HepG2 (cell line): ENCODE data around the gene SEPTIN5. TPM values are rescaled to one million over a fixed set of nuclear protein-coding genes. Genes with fewer than 3 reads are reported as not detected.

Experiments used
- ATAC-seq: fragments of 200-7000 bp; cut with Tn5 transposase; 3 replicates; pipeline ENCODE4 v1.9.1; 2020; ENCODE audit warnings: mild to moderate bottlenecking, moderate library complexity
- BruUV-seq: library from RNA; stranded (reverse); fragments of 400-500 nt; replicated peaks from 2 replicates; lab custom pipeline; 2021; lab: Mats Ljungman, UMichigan
- CTCF ChIA-PET: fragments of 300-600 bp; formaldehyde crosslinking; extraction: SDS; loops from one replicate; lab custom pipeline; 2021; ENCODE audit warnings: low total read pairs, inconsistent platforms, low intra/inter-chr PET ratio; lab: Yijun Ruan, JAX
- POLR2A ChIA-PET: fragments of 350-600 bp; sonication (Branson Sonifier 250); formaldehyde crosslinking; loops from one replicate; lab custom pipeline; 2020; ENCODE audit warnings: antibody characterized with exemption, inconsistent platforms; lab: Yijun Ruan, JAX
- DNase-seq: peaks from one replicate; pipeline ENCODE4 v3.0.0-alpha.2; 2015; ENCODE audit warnings: low spot score
- FAIRE-seq: peaks from 3 replicates; lab custom pipeline; 2011; peaks lifted over from hg19 to GRCh38; lab: Jason Lieb, UNC
- H2AFZ ChIP-seq: one replicate; pipeline ENCODE4 v1.6.1; 2011; ENCODE audit warnings: low read length, inconsistent platforms
- H3K27ac ChIP-seq: fragments of 300-600 bp; 3 replicates; pipeline ENCODE4 v1.8.0; 2011; ENCODE audit warnings: mixed run types, mild to moderate bottlenecking, mixed read lengths, low read length, inconsistent platforms; ENCODE audit not compliant: insufficient read depth; ENCODE audit errors: extremely low read length
- H3K27me3 ChIP-seq, 2 experiments: fragments of 200-600 bp in 1 of 2; 2 replicates in 1 of 2; 3 replicates in 1 of 2; pipeline versions ENCODE4 v1.6.0 to v1.8.0; 2011; ENCODE audit warnings: low read length in 2 of 2, mild to moderate bottlenecking in 2 of 2, moderate library complexity in 2 of 2, inconsistent platforms in 1 of 2; ENCODE audit not compliant: insufficient read depth in 2 of 2, control insufficient read depth in 1 of 2
- H3K36me3 ChIP-seq, 2 experiments: fragments of 200-600 bp in 1 of 2; replicated peaks in 1 of 2; 2 replicates in 1 of 2; 3 replicates in 1 of 2; pipeline versions ENCODE4 v1.5.1 to v1.8.0; 2011; ENCODE audit warnings: low read length in 2 of 2, inconsistent platforms in 1 of 2; ENCODE audit not compliant: insufficient read depth in 2 of 2, control insufficient read depth in 1 of 2
- H3K4me1 ChIP-seq: 2 replicates; pipeline ENCODE4 v1.5.1; 2012; ENCODE audit warnings: low read length, inconsistent platforms; ENCODE audit not compliant: insufficient read depth
- H3K4me2 ChIP-seq: 2 replicates; pipeline ENCODE4 v1.6.0; 2011; ENCODE audit warnings: low read depth, low read length, inconsistent platforms
- H3K4me3 ChIP-seq, 3 experiments: fragments of 200-600 bp in 1 of 3; sonication (generic), shearing (Covaris generic) in 1 of 3; replicated peaks in 1 of 3; 2 replicates each; pipeline ENCODE4 v1.5.1; 2011 to 2016; ENCODE audit warnings: low read length in 3 of 3, inconsistent platforms in 2 of 3, low read depth in 2 of 3, mild to moderate bottlenecking in 2 of 3, control low read depth in 1 of 3, mixed read lengths in 1 of 3; ENCODE audit not compliant: insufficient read depth in 1 of 3
- H3K79me2 ChIP-seq: one replicate; pipeline ENCODE4 v1.6.1; 2011; ENCODE audit warnings: low read length, inconsistent platforms; ENCODE audit not compliant: insufficient read depth
- H3K9ac ChIP-seq: 2 replicates; pipeline ENCODE4 v1.6.0; 2011; ENCODE audit warnings: mild to moderate bottlenecking, low read depth, low read length, inconsistent platforms; ENCODE audit not compliant: insufficient read depth
- H3K9me3 ChIP-seq: 2 replicates; pipeline ENCODE4 v1.5.1; 2012; ENCODE audit warnings: mild to moderate bottlenecking, low read length
- H4K20me1 ChIP-seq: 2 replicates; pipeline ENCODE4 v1.6.0; 2011; ENCODE audit warnings: inconsistent platforms, mild to moderate bottlenecking, low read length, moderate library complexity; ENCODE audit not compliant: insufficient read depth
- ELK4 ChIP-seq: sonication (generic); formaldehyde crosslinking; IDR thresholded peaks from 2 replicates; pipeline ENCODE4 v1.9.0; 2021; ENCODE audit warnings: missing genetic modification reagents, borderline replicate concordance
- KDM3A ChIP-seq: IDR thresholded peaks from 2 replicates; pipeline ENCODE4 v1.6.1; 2018; ENCODE audit warnings: low read depth, missing compliant biosample characterization
- MAF1 ChIP-seq: sonication (generic); formaldehyde crosslinking; IDR thresholded peaks from 2 replicates; pipeline ENCODE4 v1.5.0; 2020; ENCODE audit warnings: missing genetic modification reagents, borderline replicate concordance
- PHF21A ChIP-seq: sonication (generic); formaldehyde crosslinking; IDR thresholded peaks from 2 replicates; pipeline ENCODE4 v1.5.0; 2020; ENCODE audit warnings: mild to moderate bottlenecking, missing genetic modification reagents
- TEF ChIP-seq: sonication (generic); formaldehyde crosslinking; IDR thresholded peaks from 2 replicates; pipeline ENCODE4 v1.5.0; 2020; ENCODE audit warnings: missing genetic modification reagents
- ZBTB44 ChIP-seq: sonication (generic); formaldehyde crosslinking; IDR thresholded peaks from 2 replicates; pipeline ENCODE4 v1.4.0; 2020; ENCODE audit warnings: missing genetic modification reagents
- ZKSCAN5 ChIP-seq: sonication (generic); formaldehyde crosslinking; IDR thresholded peaks from 2 replicates; pipeline ENCODE4 v1.5.1; 2020; ENCODE audit warnings: mild to moderate bottlenecking, missing genetic modification reagents
- ZMYM2 ChIP-seq: sonication (generic); formaldehyde crosslinking; IDR thresholded peaks from 2 replicates; pipeline ENCODE4 v1.8.0; 2022; ENCODE audit warnings: mild to moderate bottlenecking, missing genetic modification reagents
- ZNF30 ChIP-seq: sonication (generic); formaldehyde crosslinking; IDR thresholded peaks from 2 replicates; pipeline ENCODE4 v1.5.0; 2020; ENCODE audit warnings: mild to moderate bottlenecking, missing genetic modification reagents
- ZNF879 ChIP-seq: sonication (generic); formaldehyde crosslinking; IDR thresholded peaks from 2 replicates; pipeline ENCODE4 v1.8.1; 2023; ENCODE audit warnings: missing genetic modification reagents
- WGBS: methylation state at CpG from one replicate; pipeline ENCODE4 v1.1.6; 2017; ENCODE audit warnings: low lambda C conversion rate; 5-methylcytosine and 5-hydroxymethylcytosine counted together
- in situ Hi-C: cut with HindIII; loops from 2 replicates; pipeline ENCODE4 v1.10.0; 2017; ENCODE audit warnings: low pct_unique_long_range_greater_than_20kb; ENCODE audit not compliant: extremely low pct_ligation_motif_present
- intact Hi-C: fragments of 100-400 bp; cut with micrococcal nuclease; formaldehyde crosslinking; loops from one replicate; pipeline ENCODE4 v1.10.0; 2022; ENCODE audit not compliant: unreplicated experiment
- polyA plus RNA-seq, 8 experiments: library from polyadenylated mRNA; depleted of rRNA in 3 of 8; stranded (reverse) in 7 of 8; unstranded in 1 of 8; fragments of >200 nt; fragmentation: Illumina TruSeq in 4 of 8; extraction: Trizol in 4 of 8; gene quantifications; 2 replicates each; pipeline versions ENCODE4 v1.2.1 to v1.2.3, GENCODE V29; 2011 to 2016; ENCODE audit warnings: low read depth in 4 of 8, missing spikeins in 1 of 8, mixed read lengths in 1 of 8; ENCODE audit not compliant: insufficient read depth in 1 of 8
- total RNA-seq, 5 experiments: library from RNA; depleted of rRNA; stranded (reverse); fragments of >200 nt; fragmentation: Illumina TruSeq; extraction: Trizol; gene quantifications; 2 replicates each; pipeline ENCODE4 v1.2.3, GENCODE V29; 2016; ENCODE audit warnings: low read depth in 1 of 5
- TF ChIP-seq, protein P1 (sequence below): sonication (generic); formaldehyde crosslinking; IDR thresholded peaks from 2 replicates; pipeline ENCODE4 v1.4.0; 2020; ENCODE audit warnings: missing genetic modification reagents; ENCODE audit errors: not compliant biosample characterization

The SEPTIN5 gene
- total and polyA plus RNA-seq, 2 of the 13 experiments (the other 11 are each of a cell fraction or from before 2014, with no cell fraction given): 0.33 TPM; not detected in 1

- Histone ChIP-seq H3K36me3 (no peaks in the 10 kb centered on the region), H3K4me1 (peaks cover 29% of the 10 kb centered on the region), H4K20me1 (no peaks in the 10 kb centered on the region), H3K9ac (no peak overlapping the region), H3K9me3 (no peaks in the 10 kb centered on the region), H3K79me2 (no peaks in the 10 kb centered on the region), H3K4me3 (peak overlapping the region in 1 of 3 experiments; percentile 59; a peak in 1 of 6 replicates), H3K27ac (no peak overlapping the region), H3K4me2 (peak overlapping the region; percentile 69), H3K27me3 (peaks cover 18 to 86% of the 10 kb centered on the region in 2 experiments), H2AFZ (no peak overlapping the region)
- in situ Hi-C loops (no loop called here), intact Hi-C loops (no loop called here)
- ChIA-PET CTCF (no interaction called here), POLR2A (interaction anchor here (1.6 kb wide), 1 partner anchor 13 kb away, joined by 3 read pairs; no protein-coding TSS in a partner anchor)
- no TSS peak for BruUV-seq
- WGBS: 79% methylated on average over 18 of the region's 34 CpGs
- DNase-seq (no peak), FAIRE-seq (no peak), ATAC-seq (0 out of 3 replicates have a peak, but pooled peaks have one; percentile 3)
- TF ChIP-seq ZKSCAN5 (CRISPR knock-in tag) (no peak), ZNF30 (CRISPR knock-in tag) (no peak), ELK4 (no peak)
Measured at GRCh38 chr22:19762568-19763457, 48.5 kb downstream of the SEPTIN5 start.

GRCh38 chr22:19763458-19764298 lies 49.4 kb downstream of the SEPTIN5 start:
- BruUV-seq: no TSS peak
- 76% methylated on average over 20 of the region's 39 CpGs for WGBS
- ATAC-seq (no peak), DNase-seq (no peak), FAIRE-seq (no peak)
- Histone ChIP-seq H3K9me3 (no peaks in the 10 kb centered on the region), H3K4me1 (peaks cover 34% of the 10 kb centered on the region), H3K79me2 (no peaks in the 10 kb centered on the region), H3K36me3 (no peaks in the 10 kb centered on the region), H3K27me3 (peaks cover 25 to 86% of the 10 kb centered on the region in 2 experiments), H3K27ac (no peak overlapping the region), H3K9ac (no peak overlapping the region), H2AFZ (no peak overlapping the region), H3K4me3 (no peak overlapping the region), H4K20me1 (no peaks in the 10 kb centered on the region), H3K4me2 (no peak overlapping the region)
- ChIA-PET CTCF (no interaction called here), POLR2A (no interaction called here)
- intact Hi-C loops (no loop called here), in situ Hi-C loops (no loop called here)
- TF ChIP-seq PHF21A (CRISPR knock-in tag) (no peak), MAF1 (CRISPR knock-in tag) (no peak), KDM3A (CRISPR knock-in tag) (no peak), ZNF879 (CRISPR knock-in tag) (no peak), TEF (CRISPR knock-in tag) (no peak), ZMYM2 (no peak), ZBTB44 (CRISPR knock-in tag) (no peak)
- TF ChIP-seq, protein P1, sequence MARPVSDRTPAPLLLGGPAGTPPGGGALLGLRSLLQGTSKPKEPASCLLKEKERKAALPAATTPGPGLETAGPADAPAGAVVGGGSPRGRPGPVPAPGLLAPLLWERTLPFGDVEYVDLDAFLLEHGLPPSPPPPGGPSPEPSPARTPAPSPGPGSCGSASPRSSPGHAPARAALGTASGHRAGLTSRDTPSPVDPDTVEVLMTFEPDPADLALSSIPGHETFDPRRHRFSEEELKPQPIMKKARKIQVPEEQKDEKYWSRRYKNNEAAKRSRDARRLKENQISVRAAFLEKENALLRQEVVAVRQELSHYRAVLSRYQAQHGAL (CRISPR knock-in tag): no peak
